DOHH2 (cell line): Measurements from ENCODE around the gene GPR171.
"Not testable (repeated sequence)": the region's sequence is repeated elsewhere in the genome, so short reads cannot be mapped to it uniquely, and the experiment has no call there.

Source experiments
- CTCF ChIP-seq: fragments of 200-600 bp; sonication (generic); IDR thresholded peaks from one replicate; pipeline ENCODE4 v1.5.1; 2014; ENCODE audit warnings: antibody characterized with exemption, mild to moderate bottlenecking, low read depth, low read length; ENCODE audit not compliant: poor library complexity, severe bottlenecking
- EZH2phosphoT487 ChIP-seq: fragments of 200-600 bp; sonication (generic); IDR thresholded peaks from 2 replicates; pipeline ENCODE4 v1.6.1; 2017; ENCODE audit warnings: borderline replicate concordance, mild to moderate bottlenecking, antibody characterized with exemption, low read length, moderate library complexity, mixed read lengths

- not testable (repeated sequence) for TF ChIP-seq CTCF, EZH2phosphoT487
These were observed 29.4 kb upstream of the GPR171 start for GRCh38 chr3:151232403-151232802.
